IMR-90 (cell line): ENCODE results near the gene SEMA3E. TPM values are rescaled to one million over a fixed set of nuclear protein-coding genes. Genes with fewer than 3 reads are reported as not detected.

Experiments
- ATAC-seq: fragments of 200-7000 bp; cut with Tn5 transposase; 2 replicates; pipeline ENCODE4 v1.9.1; 2020; ENCODE audit warnings: low read depth, mild to moderate bottlenecking, moderate library complexity
- BruUV-seq: library from RNA; stranded (reverse); fragments of 400-500 nt; replicated peaks from 2 replicates; lab custom pipeline; 2021; lab: Mats Ljungman, UMichigan
- CTCF ChIA-PET: fragments of 300-600 bp; formaldehyde crosslinking; extraction: SDS; loops from one replicate; lab custom pipeline; 2021; ENCODE audit warnings: antibody characterized with exemption; lab: Yijun Ruan, JAX
- POLR2A ChIA-PET: fragments of 300-600 bp; sonication (Branson Sonifier 250); formaldehyde crosslinking; loops from one replicate; lab custom pipeline; 2022; ENCODE audit warnings: antibody characterized with exemption; ENCODE audit not compliant: unreplicated experiment; lab: Charles Lee
- DNase-seq: peaks from one replicate; pipeline ENCODE4 v3.0.0; 2013
- H2AFZ ChIP-seq: replicated peaks from 2 replicates; pipeline ENCODE3; 2013; ENCODE audit warnings: low read length, mild to moderate bottlenecking; ENCODE audit not compliant: poor library complexity
- H2AK5ac ChIP-seq: 2 replicates; pipeline ENCODE4 v1.6.1; 2013; ENCODE audit warnings: low read depth, low read length, inconsistent platforms
- H2AK9ac ChIP-seq: replicated peaks from 2 replicates; pipeline ENCODE3; 2013; ENCODE audit warnings: mild to moderate bottlenecking, low read depth, low read length, moderate library complexity; ENCODE audit not compliant: poor library complexity
- H2BK120ac ChIP-seq: 2 replicates; pipeline ENCODE4 v1.6.1; 2013; ENCODE audit warnings: low read depth, low read length, inconsistent platforms
- H2BK15ac ChIP-seq: 3 replicates; pipeline ENCODE4 v1.6.1; 2013; ENCODE audit warnings: low read depth, low read length, inconsistent platforms
- H2BK20ac ChIP-seq: 2 replicates; pipeline ENCODE4 v1.6.1; 2013; ENCODE audit warnings: low read depth, mild to moderate bottlenecking, inconsistent platforms, low read length, moderate library complexity
- H2BK5ac ChIP-seq: 2 replicates; pipeline ENCODE4 v1.6.1; 2013; ENCODE audit warnings: mild to moderate bottlenecking, low read depth, low read length, inconsistent platforms; ENCODE audit not compliant: poor library complexity, severe bottlenecking
- H3K14ac ChIP-seq: replicated peaks from 2 replicates; pipeline ENCODE4 v1.6.1; 2013; ENCODE audit warnings: low read depth, low read length, inconsistent platforms
- H3K18ac ChIP-seq: 2 replicates; pipeline ENCODE4 v1.6.1; 2013; ENCODE audit warnings: low read depth, low read length, control low read depth
- H3K23ac ChIP-seq: 2 replicates; pipeline ENCODE4 v1.6.1; 2013; ENCODE audit warnings: low read depth, low read length, inconsistent platforms
- H3K27ac ChIP-seq: 2 replicates; pipeline ENCODE4 v1.5.1; 2013; ENCODE audit warnings: mild to moderate bottlenecking, control low read depth, low read length; ENCODE audit not compliant: insufficient read depth
- H3K27me3 ChIP-seq: 2 replicates; pipeline ENCODE4 v1.6.1; 2013; ENCODE audit warnings: low read length; ENCODE audit not compliant: control insufficient read depth, insufficient read depth
- H3K36me3 ChIP-seq: 2 replicates; pipeline ENCODE4 v1.6.1; 2013; ENCODE audit warnings: low read length, mixed read lengths; ENCODE audit not compliant: control insufficient read depth, insufficient read depth
- H3K4ac ChIP-seq: 2 replicates; pipeline ENCODE4 v1.6.1; 2013; ENCODE audit warnings: low read depth, low read length, inconsistent platforms
- H3K4me1 ChIP-seq: 2 replicates; pipeline ENCODE4 v1.6.1; 2013; ENCODE audit warnings: low read length, mixed read lengths; ENCODE audit not compliant: control insufficient read depth, insufficient read depth
- H3K4me2 ChIP-seq: 2 replicates; pipeline ENCODE4 v1.6.1; 2013; ENCODE audit warnings: low read depth, mild to moderate bottlenecking, control low read depth, low read length, moderate library complexity
- H3K4me3 ChIP-seq: 2 replicates; pipeline ENCODE4 v1.5.1; 2013; ENCODE audit warnings: low read depth, mild to moderate bottlenecking, control low read depth, low read length, moderate library complexity; ENCODE audit not compliant: insufficient read depth
- H3K56ac ChIP-seq: 2 replicates; pipeline ENCODE4 v1.6.1; 2013; ENCODE audit warnings: low read length, inconsistent platforms; ENCODE audit not compliant: insufficient read depth; ENCODE audit errors: extremely low read depth
- H3K79me1 ChIP-seq, 2 experiments: 2 replicates each; pipeline ENCODE4 v1.6.1; 2013; ENCODE audit warnings: low read length in 2 of 2, inconsistent platforms in 1 of 2, low read depth in 1 of 2
- H3K9ac ChIP-seq: 2 replicates; pipeline ENCODE4 v1.6.1; 2013; ENCODE audit warnings: low read depth, low read length, control low read depth
- H3K9me1 ChIP-seq: 2 replicates; pipeline ENCODE4 v1.6.1; 2013; ENCODE audit warnings: low read length, inconsistent platforms; ENCODE audit not compliant: insufficient read depth
- H3K9me3 ChIP-seq: 2 replicates; pipeline ENCODE4 v1.6.1; 2013; ENCODE audit warnings: low read length; ENCODE audit not compliant: control insufficient read depth, insufficient read depth
- H4K20me1 ChIP-seq: 2 replicates; pipeline ENCODE4 v1.6.1; 2013; ENCODE audit warnings: low read length, inconsistent platforms; ENCODE audit not compliant: insufficient read depth
- H4K5ac ChIP-seq: 2 replicates; pipeline ENCODE4 v1.6.1; 2013; ENCODE audit warnings: mild to moderate bottlenecking, low read depth, low read length, control low read depth
- H4K8ac ChIP-seq, 2 experiments: 2 replicates each; pipeline ENCODE4 v1.6.1; 2013; ENCODE audit warnings: low read depth in 2 of 2, low read length in 2 of 2, control low read depth in 1 of 2, inconsistent platforms in 1 of 2
- H4K91ac ChIP-seq: 2 replicates; pipeline ENCODE4 v1.6.1; 2013; ENCODE audit warnings: low read depth, low read length, inconsistent platforms; ENCODE audit not compliant: insufficient read depth
- BHLHE40 ChIP-seq: fragments of 150-350 bp; IDR thresholded peaks from 2 replicates; pipeline ENCODE4 v1.6.1; 2016; ENCODE audit warnings: mild to moderate bottlenecking, low read depth, low read length
- CEBPB ChIP-seq: IDR thresholded peaks from 2 replicates; pipeline ENCODE4 v1.6.1; 2012; ENCODE audit warnings: low read depth, low read length, improper control_type of control experiment
- CHD1 ChIP-seq: IDR thresholded peaks from 2 replicates; pipeline ENCODE4 v1.6.1; 2012; ENCODE audit warnings: low read depth, low read length, improper control_type of control experiment
- FOS ChIP-seq: fragments of 150-350 bp; IDR thresholded peaks from 2 replicates; pipeline ENCODE4 v1.6.1; 2016; ENCODE audit warnings: low read depth, low read length
- MAFK ChIP-seq: IDR thresholded peaks from 2 replicates; pipeline ENCODE4 v1.6.1; 2012; ENCODE audit warnings: low read depth, low read length, improper control_type of control experiment
- MAZ ChIP-seq: IDR thresholded peaks from 2 replicates; pipeline ENCODE4 v1.6.1; 2012; ENCODE audit warnings: low read depth, mild to moderate bottlenecking, low read length, improper control_type of control experiment, moderate library complexity, borderline replicate concordance
- MXI1 ChIP-seq: IDR thresholded peaks from 2 replicates; pipeline ENCODE4 v1.6.1; 2012; ENCODE audit warnings: low read depth, mild to moderate bottlenecking, low read length, moderate library complexity, borderline replicate concordance
- NFE2L2 ChIP-seq: fragments of 150-350 bp; IDR thresholded peaks from 2 replicates; pipeline ENCODE4 v1.6.1; 2016; ENCODE audit warnings: low read depth, mild to moderate bottlenecking, low read length
- POLR2A ChIP-seq: IDR thresholded peaks from 2 replicates; pipeline ENCODE4 v1.6.1; 2012; ENCODE audit warnings: mild to moderate bottlenecking, low read depth, low read length
- RAD21 ChIP-seq: IDR thresholded peaks from 2 replicates; pipeline ENCODE4 v1.6.1; 2012; ENCODE audit warnings: low read length, improper control_type of control experiment
- RCOR1 ChIP-seq: IDR thresholded peaks from 2 replicates; pipeline ENCODE4 v1.6.1; 2012; ENCODE audit warnings: mild to moderate bottlenecking, low read length, improper control_type of control experiment; ENCODE audit not compliant: insufficient replicate concordance
- RFX5 ChIP-seq: IDR thresholded peaks from 2 replicates; pipeline ENCODE4 v1.8.0; 2012; ENCODE audit warnings: low read depth, mild to moderate bottlenecking, low read length, moderate library complexity
- SMC3 ChIP-seq: fragments of 150-350 bp; IDR thresholded peaks from 2 replicates; pipeline ENCODE4 v1.6.1; 2016; ENCODE audit warnings: low read depth, mild to moderate bottlenecking, antibody characterized with exemption, low read length, moderate library complexity
- WGBS, 2 experiments: methylation state at CpG; one replicate each; pipeline versions ENCODE4 v1.1.5 to v1.1.7; 2013; ENCODE audit warnings: missing lambda C conversion rate in 2 of 2; ENCODE audit not compliant: insufficient read length in 1 of 2; ENCODE audit errors: extremely low coverage in 2 of 2; 5-methylcytosine and 5-hydroxymethylcytosine counted together
- dilution Hi-C: fragments of 300-500 bp; cut with HindIII; formaldehyde crosslinking; loops from one replicate; pipeline ENCODE4 v1.14.3; 2018; ENCODE audit warnings: low sequenced_read_pairs; ENCODE audit not compliant: unreplicated experiment
- in situ Hi-C: fragments of 300-500 bp; cut with MboI; formaldehyde crosslinking; loops from 3 replicates; pipeline ENCODE4 v1.14.3; 2019; ENCODE audit warnings: low sequenced_read_pairs, inconsistent platforms, mixed read lengths
- intact Hi-C: fragments of 100-400 bp; cut with micrococcal nuclease; formaldehyde crosslinking; loops from 2 replicates; pipeline ENCODE4 v1.10.0; 2022
- polyA plus RNA-seq, 3 experiments: library from polyadenylated mRNA; depleted of rRNA; stranded (reverse); fragments of >200 nt; gene quantifications; 2 replicates each; pipeline ENCODE4 v1.2.3, GENCODE V29; 2012; ENCODE audit warnings: low replicate concordance in 1 of 3
- total RNA-seq: library from RNA; depleted of rRNA; stranded (reverse); fragments of >200 nt; gene quantifications from 2 replicates; pipeline ENCODE4 v1.2.3, GENCODE V29; 2012
- TF ChIP-seq, protein P1 (sequence below): fragments of 150-350 bp; IDR thresholded peaks from 2 replicates; pipeline ENCODE4 v1.6.1; 2017; ENCODE audit warnings: mild to moderate bottlenecking, antibody characterized with exemption, low read length, low read depth
- TF ChIP-seq, protein P2 (sequence below): conservative IDR thresholded peaks from 2 replicates; pipeline ENCODE4 v1.5.1; 2012; ENCODE audit warnings: mild to moderate bottlenecking, low read depth, low read length, improper control_type of control experiment
- TF ChIP-seq, protein P3 (sequence below): fragments of 150-350 bp; IDR thresholded peaks from 2 replicates; pipeline ENCODE4 v1.6.1; 2016; ENCODE audit warnings: low read depth, mild to moderate bottlenecking, low read length, moderate library complexity, borderline replicate concordance

The SEMA3E gene
- total and polyA plus RNA-seq, 2 of the 4 experiments (the other 2 are of a cell fraction) = 0.31 to 0.72 TPM

DNA sequence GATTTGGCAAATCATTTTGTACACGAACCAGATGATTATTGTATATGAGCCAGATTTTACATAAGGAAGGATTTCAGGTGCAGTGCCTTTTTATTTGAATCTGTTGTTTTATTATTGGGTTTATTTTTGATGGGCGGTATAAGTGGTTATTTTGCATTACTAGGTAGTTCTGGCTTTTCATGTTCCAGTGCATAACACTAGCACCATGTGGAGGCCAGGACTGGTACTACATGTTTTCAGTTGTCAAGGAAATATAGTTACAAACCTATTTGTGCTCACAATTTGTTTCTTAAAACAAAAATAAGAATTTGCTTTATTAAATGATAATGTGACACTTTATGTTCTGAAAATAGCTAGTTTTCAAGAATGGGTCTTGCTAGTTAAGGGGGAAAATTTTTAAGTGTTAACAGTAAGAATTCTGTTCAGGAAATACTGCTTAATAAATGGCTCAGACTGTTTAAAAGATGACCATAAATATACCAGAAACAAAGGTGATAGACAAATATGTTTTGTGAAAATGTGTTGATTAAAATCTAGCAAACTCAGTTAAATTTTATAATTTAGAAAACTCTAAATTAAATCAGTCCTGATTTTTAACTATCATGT lies 7.1 kb upstream of the SEMA3E start:
- intact Hi-C loops = loop anchor here (1.0 kb wide), 2 partner anchors 245 to 290 kb away; no protein-coding TSS in a partner anchor
- dilution Hi-C loops = no loop called here
- TF ChIP-seq FOS (no peak), RAD21 (peak; percentile 94), NFE2L2 (no peak), POLR2A (0 out of 2 replicates have a peak, but pooled peaks have one; percentile 25), MAZ (no peak), RFX5 (no peak), MAFK (no peak), CEBPB (no peak), BHLHE40 (no peak), CHD1 (no peak), RCOR1 (no peak), SMC3 (peak; percentile 85), MXI1 (no peak)
- TF ChIP-seq, protein P1, sequence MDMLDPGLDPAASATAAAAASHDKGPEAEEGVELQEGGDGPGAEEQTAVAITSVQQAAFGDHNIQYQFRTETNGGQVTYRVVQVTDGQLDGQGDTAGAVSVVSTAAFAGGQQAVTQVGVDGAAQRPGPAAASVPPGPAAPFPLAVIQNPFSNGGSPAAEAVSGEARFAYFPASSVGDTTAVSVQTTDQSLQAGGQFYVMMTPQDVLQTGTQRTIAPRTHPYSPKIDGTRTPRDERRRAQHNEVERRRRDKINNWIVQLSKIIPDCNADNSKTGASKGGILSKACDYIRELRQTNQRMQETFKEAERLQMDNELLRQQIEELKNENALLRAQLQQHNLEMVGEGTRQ = no peak
- TF ChIP-seq, protein P2, sequence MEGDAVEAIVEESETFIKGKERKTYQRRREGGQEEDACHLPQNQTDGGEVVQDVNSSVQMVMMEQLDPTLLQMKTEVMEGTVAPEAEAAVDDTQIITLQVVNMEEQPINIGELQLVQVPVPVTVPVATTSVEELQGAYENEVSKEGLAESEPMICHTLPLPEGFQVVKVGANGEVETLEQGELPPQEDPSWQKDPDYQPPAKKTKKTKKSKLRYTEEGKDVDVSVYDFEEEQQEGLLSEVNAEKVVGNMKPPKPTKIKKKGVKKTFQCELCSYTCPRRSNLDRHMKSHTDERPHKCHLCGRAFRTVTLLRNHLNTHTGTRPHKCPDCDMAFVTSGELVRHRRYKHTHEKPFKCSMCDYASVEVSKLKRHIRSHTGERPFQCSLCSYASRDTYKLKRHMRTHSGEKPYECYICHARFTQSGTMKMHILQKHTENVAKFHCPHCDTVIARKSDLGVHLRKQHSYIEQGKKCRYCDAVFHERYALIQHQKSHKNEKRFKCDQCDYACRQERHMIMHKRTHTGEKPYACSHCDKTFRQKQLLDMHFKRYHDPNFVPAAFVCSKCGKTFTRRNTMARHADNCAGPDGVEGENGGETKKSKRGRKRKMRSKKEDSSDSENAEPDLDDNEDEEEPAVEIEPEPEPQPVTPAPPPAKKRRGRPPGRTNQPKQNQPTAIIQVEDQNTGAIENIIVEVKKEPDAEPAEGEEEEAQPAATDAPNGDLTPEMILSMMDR = peak; percentile 91
- TF ChIP-seq, protein P3, sequence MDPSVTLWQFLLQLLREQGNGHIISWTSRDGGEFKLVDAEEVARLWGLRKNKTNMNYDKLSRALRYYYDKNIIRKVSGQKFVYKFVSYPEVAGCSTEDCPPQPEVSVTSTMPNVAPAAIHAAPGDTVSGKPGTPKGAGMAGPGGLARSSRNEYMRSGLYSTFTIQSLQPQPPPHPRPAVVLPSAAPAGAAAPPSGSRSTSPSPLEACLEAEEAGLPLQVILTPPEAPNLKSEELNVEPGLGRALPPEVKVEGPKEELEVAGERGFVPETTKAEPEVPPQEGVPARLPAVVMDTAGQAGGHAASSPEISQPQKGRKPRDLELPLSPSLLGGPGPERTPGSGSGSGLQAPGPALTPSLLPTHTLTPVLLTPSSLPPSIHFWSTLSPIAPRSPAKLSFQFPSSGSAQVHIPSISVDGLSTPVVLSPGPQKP = no peak
- no peaks in the 10 kb centered on the region for H3K79me1 ChIP-seq
- H4K91ac ChIP-seq = no peak overlapping the region
- peak; percentile 61 for DNase-seq
- peak; percentile 88 for ATAC-seq
- BruUV-seq = no TSS peak
- no peak overlapping the region for H2AK9ac ChIP-seq
- H3K9me3 ChIP-seq = no peaks in the 10 kb centered on the region
- H4K8ac ChIP-seq = no peak overlapping the region
- peaks cover 8% of the 10 kb centered on the region for H3K27me3 ChIP-seq
- no peaks in the 10 kb centered on the region for H3K4me1 ChIP-seq
- ChIA-PET POLR2A (no interaction called here), CTCF (interaction anchor here (0.6 to 1.4 kb wide), 6 partner anchors 13 to 842 kb away, joined by 3 to 5 read pairs (median 3); no protein-coding TSS in a partner anchor)
- no peak overlapping the region for H2BK20ac ChIP-seq
- H3K27ac ChIP-seq = no peak overlapping the region
- H2AK5ac ChIP-seq = no peak overlapping the region
- H3K9me1 ChIP-seq = no peaks in the 10 kb centered on the region
- no peak overlapping the region for H2BK120ac ChIP-seq
- H3K4me3 ChIP-seq = no peak overlapping the region
- WGBS, 2 experiments = no CpG with 5 or more reads among the region's 2 CpGs
- H3K4me2 ChIP-seq = no peak overlapping the region
- no peak overlapping the region for H2BK15ac ChIP-seq
- no peak overlapping the region for H3K14ac ChIP-seq
- no peak overlapping the region for H3K9ac ChIP-seq
- H3K23ac ChIP-seq = no peak overlapping the region
- no peak overlapping the region for H2AFZ ChIP-seq
- no peak overlapping the region for H2BK5ac ChIP-seq
- H3K18ac ChIP-seq = no peak overlapping the region
- no peaks in the 10 kb centered on the region for H4K20me1 ChIP-seq
- no peaks in the 10 kb centered on the region for H3K36me3 ChIP-seq
- no peak overlapping the region for H3K56ac ChIP-seq
- H3K4ac ChIP-seq = no peak overlapping the region
- in situ Hi-C loops = loop anchor here (5.0 kb wide), 1 partner anchor 249 kb away; no protein-coding TSS in a partner anchor
- H4K5ac ChIP-seq = no peak overlapping the region
